H1 (cell line): ENCODE results near the gene DSCAM. TPM values are rescaled to one million over a fixed set of nuclear protein-coding genes. Genes with fewer than 3 reads are reported as not detected.

Source experiments
- CHD7 ChIP-seq: fragments of 300-600 bp; sonication (generic); IDR thresholded peaks from 2 replicates; pipeline ENCODE4 v1.7.1; 2012; ENCODE audit warnings: low read length, moderate library complexity, mild to moderate bottlenecking, inconsistent platforms; ENCODE audit not compliant: insufficient replicate concordance
- E2F6 ChIP-seq: IDR thresholded peaks from 2 replicates; pipeline ENCODE4 v1.6.1; 2012; ENCODE audit warnings: inconsistent platforms
- HDAC6 ChIP-seq: IDR thresholded peaks from one replicate; pipeline ENCODE4 v1.7.1; 2012; ENCODE audit warnings: low read depth, mild to moderate bottlenecking, inconsistent platforms, low read length, moderate library complexity
- polyA plus RNA-seq, 7 experiments: library from polyadenylated mRNA; depleted of rRNA in 3 of 7; stranded (reverse) in 5 of 7; unstranded in 2 of 7; fragments of >200 nt in 5 of 7; fragments of 200-250 nt in 2 of 7; gene quantifications; 1 replicate in 5 of 7; 2 replicates in 1 of 7; 4 replicates in 1 of 7; pipeline versions ENCODE4 v1.2.1 to v1.2.3, GENCODE V29; 2011 to 2013; ENCODE audit warnings: missing spikeins in 2 of 7, mixed read lengths in 2 of 7
- total RNA-seq: library from RNA; stranded (reverse); fragmentation: NEBNext Ultra II Directional; extraction: Animal tissue kit (Norgen Biotek cat#: 25700); gene quantifications from 2 replicates; pipeline ENCODE4 v1.2.1, GENCODE V29; 2021

DSCAM gene
- total and polyA plus RNA-seq, 2 of the 8 experiments (the other 6 are each of a cell fraction or from before 2014, with no cell fraction given): 0.02 to 0.15 TPM

GRCh38 chr21:40169971-40170370, 677.0 kb downstream of the DSCAM start (continued):
- TF ChIP-seq CHD7 (no peak), E2F6 (no peak), HDAC6 (no peak)
